Activated gamma-delta T cell treated with Interleukin-2 at 50 U/mL for 16 hours (primary cell): Measurements from ENCODE around the gene KLF14.
"Not testable (repeated sequence)": the region's sequence is repeated elsewhere in the genome, so short reads cannot be mapped to it uniquely, and the experiment has no call there.

Source experiments
- DNase-seq: peaks from one replicate; pipeline ENCODE4 v3.0.0-alpha.2; 2020

Gene KLF14

GRCh38 chr7:130712416-130712815 lies 21.6 kb downstream of the KLF14 start:
- DNase-seq = no peak

DNA sequence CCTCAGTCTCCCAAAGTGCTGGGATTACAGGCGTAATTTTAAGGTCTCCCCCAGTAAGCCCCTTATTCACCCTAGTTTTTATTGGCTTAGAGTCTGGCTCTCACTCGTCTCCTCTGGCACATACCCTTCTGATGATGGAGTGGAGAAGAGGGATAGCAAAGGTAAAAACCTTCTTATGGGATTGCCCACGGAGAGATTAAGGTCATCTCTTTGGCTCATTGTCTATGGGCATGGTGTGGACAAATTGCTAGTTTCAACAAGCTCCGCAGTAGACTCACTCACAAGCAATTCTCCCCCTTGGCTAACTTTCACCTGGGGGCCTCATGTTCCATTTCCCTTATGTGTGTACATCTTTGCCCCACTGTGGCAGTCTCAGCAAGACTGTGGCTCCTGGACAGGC lies 25.2 kb downstream of the KLF14 start:
- no peak for DNase-seq

DNA sequence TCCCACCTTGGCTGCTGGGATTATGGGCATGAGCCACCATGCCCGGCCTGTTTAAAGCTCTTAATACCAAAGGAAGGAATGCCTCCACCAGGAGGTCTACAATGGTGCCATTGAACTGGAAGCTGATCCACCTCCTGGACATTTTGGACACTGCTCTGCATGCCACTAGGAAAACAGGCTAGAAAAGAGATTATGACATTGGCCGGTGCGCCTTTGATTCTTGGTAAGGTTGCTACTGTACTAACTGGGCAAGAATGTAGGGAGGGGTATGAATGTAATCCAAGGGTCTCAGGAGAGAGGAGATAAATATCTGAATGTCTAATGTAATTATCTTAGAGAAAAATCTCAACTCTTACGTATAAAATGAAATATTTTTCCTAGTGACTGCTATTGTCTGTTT lies 26.0 kb downstream of the KLF14 start:
- DNase-seq = no peak

- DNase-seq = no peak
These were observed 30.2 kb downstream of the KLF14 start for GRCh38 chr7:130703851-130704250.

GRCh38 chr7:130701650-130702049 lies 32.4 kb downstream of the KLF14 start:
- no peak for DNase-seq

DNA sequence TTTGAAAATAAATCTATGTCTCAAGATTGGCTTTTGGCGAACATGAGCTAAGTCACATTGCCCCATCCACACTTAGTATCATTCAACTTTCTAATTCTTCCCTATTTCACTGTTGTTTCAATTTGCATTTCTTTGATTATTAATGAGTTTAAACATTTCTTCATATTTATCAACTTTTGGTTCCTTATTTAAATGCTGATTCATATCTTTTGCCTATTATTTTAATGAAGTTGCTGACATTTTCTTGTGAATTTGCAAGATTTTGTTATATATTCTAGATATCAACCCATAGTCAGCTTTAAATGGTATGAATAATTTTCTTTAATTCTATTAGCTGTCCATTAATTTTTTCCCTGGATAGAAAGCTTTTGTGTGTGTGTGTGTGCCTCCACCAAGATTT lies 33.2 kb downstream of the KLF14 start:
- no peak for DNase-seq

GRCh38 chr7:130699686-130700085 lies 34.3 kb downstream of the KLF14 start:
- DNase-seq = no peak

GRCh38 chr7:130697820-130698219 lies 36.2 kb downstream of the KLF14 start:
- DNase-seq = no peak

DNA sequence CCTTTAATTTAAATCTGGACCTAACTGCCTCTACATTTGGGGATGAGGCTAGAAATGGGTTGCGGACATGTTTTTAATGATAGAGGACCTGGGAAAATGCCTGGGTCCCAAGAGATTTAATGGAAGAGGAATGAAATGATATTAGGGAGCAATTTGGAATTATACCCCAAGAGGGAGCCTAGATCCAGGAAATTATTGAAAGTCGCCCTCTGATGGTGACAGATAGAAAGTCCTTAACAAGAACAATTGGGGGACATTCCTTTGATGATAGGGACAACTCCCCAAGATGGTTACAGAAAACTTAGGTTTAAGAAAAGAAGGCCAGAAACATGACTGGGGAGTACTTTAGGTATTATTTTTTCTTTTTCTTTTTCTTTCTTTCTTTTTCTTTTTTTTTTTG lies 38.2 kb downstream of the KLF14 start:
- DNase-seq = no peak

GRCh38 chr7:130692396-130692795 lies 41.6 kb downstream of the KLF14 start:
- DNase-seq = not testable (repeated sequence)

DNA sequence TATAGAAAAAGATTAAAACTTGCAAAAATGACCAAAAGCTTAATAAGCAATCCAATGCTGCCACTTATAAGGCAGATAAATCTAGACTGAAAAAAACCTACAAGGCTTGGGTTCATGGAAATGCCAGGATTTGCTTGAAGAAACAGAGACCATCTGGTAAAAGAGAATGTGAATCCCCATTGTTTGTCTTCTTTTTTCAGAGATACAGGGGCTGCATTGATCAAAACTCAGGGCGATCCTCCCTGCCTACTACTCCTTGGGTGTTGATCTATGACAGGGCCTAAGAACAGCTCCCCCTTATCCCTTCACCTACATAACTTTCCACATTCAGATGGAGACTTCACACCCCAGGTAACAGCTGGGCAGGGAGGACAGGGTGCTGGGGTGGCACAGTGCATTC lies 44.3 kb downstream of the KLF14 start:
- no peak for DNase-seq

GRCh38 chr7:130683026-130683425 lies 51.0 kb downstream of the KLF14 start:
- no peak for DNase-seq
